ENCODE data around the gene ADGRL1. TPM values are rescaled to one million over a fixed set of nuclear protein-coding genes. Genes with fewer than 3 reads are reported as not detected.
"Not testable (repeated sequence)": the region's sequence is repeated elsewhere in the genome, so short reads cannot be mapped to it uniquely, and the experiment has no call there.

ADGRL1 gene
- polyA plus RNA-seq, 1 donor from 2014 or later: 0.11 TPM

- Mint-ChIP-seq H3K4me3 (peak overlapping the region in 2 of 4 donors; percentile 60 to 89), H3K9me3 (no peaks in the 10 kb centered on the region), H3K27me3 (no peaks in the 10 kb centered on the region), H3K36me3 (peaks cover 7% of the 10 kb centered on the region), H3K4me1 (peaks cover 9 to 13% (median 11%) of the 10 kb centered on the region in 3 donors), H3K27ac (no peak overlapping the region)
Observed at GRCh38 chr19:14150041-14150769, 55.8 kb downstream of the ADGRL1 start.

GRCh38 chr19:14149509-14149994 is 56.4 kb downstream of the ADGRL1 start:
- H3K27me3 Mint-ChIP-seq: no peaks in the 10 kb centered on the region
- H3K4me1 Mint-ChIP-seq: peaks cover 9 to 13% (median 12%) of the 10 kb centered on the region in 3 donors
- peak overlapping the region; percentile 65 to 89 (median 74) for H3K4me3 Mint-ChIP-seq
- peak overlapping the region; percentile 31 to 82 (median 37) for H3K27ac Mint-ChIP-seq
- H3K36me3 Mint-ChIP-seq: peaks cover 4% of the 10 kb centered on the region
- no peaks in the 10 kb centered on the region for H3K9me3 Mint-ChIP-seq

- H3K27ac Mint-ChIP-seq: peak overlapping the region in 2 of 3 donors; percentile 31 to 92
- H3K4me1 Mint-ChIP-seq: peaks cover 9 to 13% (median 12%) of the 10 kb centered on the region in 3 donors
- peaks cover 4% of the 10 kb centered on the region for H3K36me3 Mint-ChIP-seq
- peak overlapping the region in 3 of 4 donors; percentile 65 to 89 (median 72) for H3K4me3 Mint-ChIP-seq
- H3K9me3 Mint-ChIP-seq: no peaks in the 10 kb centered on the region
- H3K27me3 Mint-ChIP-seq: no peaks in the 10 kb centered on the region
Observed at GRCh38 chr19:14148751-14149410, 57.1 kb downstream of the ADGRL1 start.

GRCh38 chr19:14147797-14148605 is 58.0 kb downstream of the ADGRL1 start:
- Mint-ChIP-seq H3K27ac (peak overlapping the region in 1 of 3 donors; percentile 92), H3K27me3 (no peaks in the 10 kb centered on the region), H3K36me3 (peaks cover 4% of the 10 kb centered on the region), H3K9me3 (no peaks in the 10 kb centered on the region), H3K4me3 (peak overlapping the region in 2 of 4 donors; percentile 41 to 54), H3K4me1 (peaks cover 9 to 13% (median 12%) of the 10 kb centered on the region in 3 donors)

- Mint-ChIP-seq H3K36me3 (peaks cover 7% of the 10 kb centered on the region), H3K9me3 (no peaks in the 10 kb centered on the region), H3K27me3 (no peaks in the 10 kb centered on the region), H3K4me3 (no peak overlapping the region), H3K4me1 (peaks cover 9 to 13% (median 12%) of the 10 kb centered on the region in 3 donors), H3K27ac (no peak overlapping the region)
Observed at GRCh38 chr19:14146789-14147216, 59.2 kb downstream of the ADGRL1 start.

- not testable (repeated sequence) for H3K27ac Mint-ChIP-seq, H3K9me3 Mint-ChIP-seq, H3K27me3 Mint-ChIP-seq, H3K4me3 Mint-ChIP-seq, H3K36me3 Mint-ChIP-seq
- peaks cover 9 to 13% (median 12%) of the 10 kb centered on the region in 3 donors for H3K4me1 Mint-ChIP-seq
Observed at GRCh38 chr19:14146169-14146568, 59.8 kb downstream of the ADGRL1 start.

- Mint-ChIP-seq H3K9me3 (no peaks in the 10 kb centered on the region), H3K4me1 (peaks cover 9 to 13% (median 12%) of the 10 kb centered on the region in 3 donors), H3K27ac (peak overlapping the region in 1 of 3 donors; percentile 81), H3K27me3 (no peaks in the 10 kb centered on the region), H3K36me3 (peaks cover 4% of the 10 kb centered on the region), H3K4me3 (no peak overlapping the region)
Observed at GRCh38 chr19:14145381-14145780, 60.6 kb downstream of the ADGRL1 start.

- Mint-ChIP-seq H3K4me1 (peaks cover 0 to 9% (median 8%) of the 10 kb centered on the region in 3 donors), H3K9me3 (no peaks in the 10 kb centered on the region), H3K27me3 (no peaks in the 10 kb centered on the region), H3K36me3 (peaks cover 2% of the 10 kb centered on the region), H3K27ac (no peak overlapping the region), H3K4me3 (peak overlapping the region in 1 of 4 donors; percentile 51)
Observed at GRCh38 chr19:14142262-14143190, 63.4 kb downstream of the ADGRL1 start.

- no peaks in the 10 kb centered on the region for H3K27me3 Mint-ChIP-seq
- H3K36me3 Mint-ChIP-seq: peaks cover 2% of the 10 kb centered on the region
- peaks cover 5 to 12% (median 10%) of the 10 kb centered on the region in 3 donors for H3K4me1 Mint-ChIP-seq
- no peak overlapping the region for H3K27ac Mint-ChIP-seq
- H3K9me3 Mint-ChIP-seq: no peaks in the 10 kb centered on the region
- H3K4me3 Mint-ChIP-seq: no peak overlapping the region
Observed at GRCh38 chr19:14141041-14141440, 64.9 kb downstream of the ADGRL1 start.

- H3K27me3 Mint-ChIP-seq: no peaks in the 10 kb centered on the region
- H3K9me3 Mint-ChIP-seq: no peaks in the 10 kb centered on the region
- peak overlapping the region in 3 of 4 donors; percentile 0 to 61 (median 7) for H3K4me3 Mint-ChIP-seq
- H3K36me3 Mint-ChIP-seq: peaks cover 2% of the 10 kb centered on the region
- H3K27ac Mint-ChIP-seq: peak overlapping the region in 1 of 3 donors; percentile 77
- peaks cover 5 to 18% (median 8%) of the 10 kb centered on the region in 3 donors for H3K4me1 Mint-ChIP-seq
Observed at GRCh38 chr19:14139944-14140343, 66.0 kb downstream of the ADGRL1 start.

- H3K36me3 Mint-ChIP-seq: peaks cover 2% of the 10 kb centered on the region
- no peaks in the 10 kb centered on the region for H3K27me3 Mint-ChIP-seq
- H3K4me1 Mint-ChIP-seq: peaks cover 5 to 18% (median 8%) of the 10 kb centered on the region in 3 donors
- H3K9me3 Mint-ChIP-seq: no peaks in the 10 kb centered on the region
- peak overlapping the region; percentile 45 to 82 (median 64) for H3K4me3 Mint-ChIP-seq
- H3K27ac Mint-ChIP-seq: no peak overlapping the region
Observed at GRCh38 chr19:14138576-14139265, 67.2 kb downstream of the ADGRL1 start.

- peak within 1 kb of the TSS in 2 of 3 donors; percentile 46 to 94 for H3K27ac Mint-ChIP-seq
- no peaks in the 10 kb centered on the region for H3K9me3 Mint-ChIP-seq
- no peaks in the 10 kb centered on the region for H3K36me3 Mint-ChIP-seq
- peaks cover 5 to 18% (median 8%) of the 10 kb centered on the region in 3 donors for H3K4me1 Mint-ChIP-seq
- no peaks in the 10 kb centered on the region for H3K27me3 Mint-ChIP-seq
- H3K4me3 Mint-ChIP-seq: peak within 1 kb of the TSS; percentile 81 to 99 (median 92)
Observed at GRCh38 chr19:14136509-14137281, 69.3 kb downstream of the ADGRL1 start, which contains the start of gene ASF1B. Gene ASF1B, minus strand, starts transcription at chr19:14136589. Its CDS starts 133 bp downstream, at chr19:14136456.
